NOMO-1 treated with dmso at 0.1 percent for 144 hours (cell line): ENCODE data around the gene TMEM108.
A peak's percentile ranks its signal among the peaks of the same experiment; 100 is the strongest.
"Not testable (repeated sequence)": the region's sequence is repeated elsewhere in the genome, so short reads cannot be mapped to it uniquely, and the experiment has no call there.

Source experiments
- DNase-seq: peaks from one replicate; lab custom pipeline; 2025; ENCODE audit not compliant: unreplicated experiment; lab: John Stamatoyannopoulos, UW

TMEM108 gene

GRCh38 chr3:133038089-133038730 is at the start of gene TMEM108:
TSS of gene TMEM108 (plus strand) at chr3:133038391.
- DNase-seq: no peak

GRCh38 chr3:132995971-132996370 is 42.2 kb upstream of the TMEM108 start:
- no peak for DNase-seq

GRCh38 chr3:132997404-132998185 is 40.6 kb upstream of the TMEM108 start:
- DNase-seq: no peak

GRCh38 chr3:133005032-133005431 is 33.2 kb upstream of the TMEM108 start:
- not testable (repeated sequence) for DNase-seq

- no peak for DNase-seq
Measured at GRCh38 chr3:133007601-133008000, 30.6 kb upstream of the TMEM108 start.

GRCh38 chr3:133014325-133014724 is 23.9 kb upstream of the TMEM108 start:
- no peak for DNase-seq

- DNase-seq: not testable (repeated sequence)
Measured at GRCh38 chr3:133015573-133015972, 22.6 kb upstream of the TMEM108 start.

- no peak for DNase-seq
Measured at GRCh38 chr3:133016838-133017309, 21.3 kb upstream of the TMEM108 start.

GRCh38 chr3:133018921-133019320 is 19.3 kb upstream of the TMEM108 start:
- DNase-seq: no peak

GRCh38 chr3:133021206-133021605 is 17.0 kb upstream of the TMEM108 start:
- DNase-seq: no peak

- no peak for DNase-seq
Measured at GRCh38 chr3:133023362-133023761, 14.8 kb upstream of the TMEM108 start.

GRCh38 chr3:133025546-133025945 is 12.6 kb upstream of the TMEM108 start:
- DNase-seq: no peak

- no peak for DNase-seq
Measured at GRCh38 chr3:133032301-133032700, 5.9 kb upstream of the TMEM108 start.

- no peak for DNase-seq
Measured at GRCh38 chr3:133037436-133037835, 755 bp upstream of the TMEM108 start.

- DNase-seq: no peak
Measured at GRCh38 chr3:133038731-133039375, 662 bp downstream of the TMEM108 start.

GRCh38 chr3:133040696-133041523 is 2.7 kb downstream of the TMEM108 start:
- peak; percentile 58 for DNase-seq

GRCh38 chr3:133041524-133041829 is 3.3 kb downstream of the TMEM108 start:
- DNase-seq: no peak

GRCh38 chr3:133042778-133043177 is 4.6 kb downstream of the TMEM108 start:
- no peak for DNase-seq

GRCh38 chr3:133047980-133048379 is 9.8 kb downstream of the TMEM108 start:
- DNase-seq: no peak

GRCh38 chr3:133049491-133049890 is 11.3 kb downstream of the TMEM108 start:
- no peak for DNase-seq

GRCh38 chr3:133050891-133051290 is 12.7 kb downstream of the TMEM108 start:
- no peak for DNase-seq
